A673 (cell line): ENCODE measurements around the gene ZNF844. TPM values are rescaled to one million over a fixed set of nuclear protein-coding genes. Genes with fewer than 3 reads are reported as not detected.

Experiments
- BruUV-seq: library from RNA; stranded (reverse); fragments of 400-500 nt; replicated peaks from 2 replicates; lab custom pipeline; 2021; lab: Mats Ljungman, UMichigan
- CTCF ChIA-PET: fragments of 300-600 bp; sonication (Branson Sonifier 250); formaldehyde crosslinking; loops from one replicate; lab custom pipeline; 2022; ENCODE audit warnings: antibody characterized with exemption; lab: Charles Lee
- POLR2A ChIA-PET: fragments of 300-600 bp; sonication (Branson Sonifier 250); formaldehyde crosslinking; loops from one replicate; lab custom pipeline; 2022; ENCODE audit warnings: antibody characterized with exemption; ENCODE audit not compliant: low non-redundant PET; lab: Charles Lee
- DNase-seq: peaks from one replicate; pipeline ENCODE4 v3.0.0-alpha.2; 2015; ENCODE audit warnings: low spot score
- H3K27ac ChIP-seq: fragments of 200-600 bp; sonication (generic); 2 replicates; pipeline ENCODE4 v1.5.1; 2016; ENCODE audit warnings: mixed run types, low read depth, mild to moderate bottlenecking, mixed read lengths, antibody characterized with exemption, low read length; ENCODE audit not compliant: poor library complexity, severe bottlenecking
- H3K27me3 ChIP-seq: fragments of 200-600 bp; sonication (generic); replicated peaks from 2 replicates; pipeline ENCODE4 v1.6.1; 2017; ENCODE audit warnings: mixed run types, low read depth, mild to moderate bottlenecking, mixed read lengths, antibody characterized with exemption, low read length; ENCODE audit not compliant: insufficient read depth, poor library complexity
- H3K36me3 ChIP-seq: fragments of 200-600 bp; sonication (generic); 2 replicates; pipeline ENCODE4 v1.6.1; 2016; ENCODE audit warnings: mixed run types, mild to moderate bottlenecking, mixed read lengths, antibody characterized with exemption, low read length; ENCODE audit not compliant: insufficient read depth, poor library complexity, severe bottlenecking
- H3K4me1 ChIP-seq: fragments of 200-600 bp; sonication (generic); 2 replicates; pipeline ENCODE4 v1.6.1; 2017; ENCODE audit warnings: mixed run types, mild to moderate bottlenecking, mixed read lengths, antibody characterized with exemption, low read length; ENCODE audit not compliant: insufficient read depth, poor library complexity, severe bottlenecking
- H3K4me3 ChIP-seq: fragments of 200-600 bp; sonication (generic); 2 replicates; pipeline ENCODE4 v1.5.1; 2016; ENCODE audit warnings: low read depth, mixed run types, mild to moderate bottlenecking, mixed read lengths, low read length; ENCODE audit not compliant: poor library complexity, severe bottlenecking
- H3K9me3 ChIP-seq: fragments of 200-600 bp; sonication (generic); 2 replicates; pipeline ENCODE4 v1.6.1; 2016; ENCODE audit warnings: mixed run types, low read depth, mild to moderate bottlenecking, mixed read lengths, antibody characterized with exemption, low read length; ENCODE audit not compliant: poor library complexity, severe bottlenecking
- EZH2 ChIP-seq: fragments of 200-600 bp; sonication (generic); IDR thresholded peaks from 2 replicates; pipeline ENCODE4 v1.6.1; 2017; ENCODE audit warnings: borderline replicate concordance, low read depth, mild to moderate bottlenecking, mixed read lengths, antibody characterized with exemption, low read length; ENCODE audit not compliant: poor library complexity, severe bottlenecking
- intact Hi-C: fragments of 100-400 bp; cut with micrococcal nuclease; formaldehyde crosslinking; loops from one replicate; pipeline ENCODE4 v1.10.0; 2022; ENCODE audit not compliant: unreplicated experiment
- total RNA-seq: library from RNA; stranded (reverse); gene quantifications from 2 replicates; pipeline ENCODE4 v1.2.3, GENCODE V29; 2021
- TF ChIP-seq, protein P1 (sequence below): fragments of 300-800, 200-600 bp; sonication (generic); conservative IDR thresholded peaks from 2 replicates; pipeline ENCODE4 v1.5.1; 2017; ENCODE audit warnings: low read depth, mild to moderate bottlenecking, antibody characterized with exemption, low read length, moderate library complexity, mixed read lengths

ZNF844 gene
- total RNA-seq, 1 experiment from 2014 or later = 1.5 TPM

DNA sequence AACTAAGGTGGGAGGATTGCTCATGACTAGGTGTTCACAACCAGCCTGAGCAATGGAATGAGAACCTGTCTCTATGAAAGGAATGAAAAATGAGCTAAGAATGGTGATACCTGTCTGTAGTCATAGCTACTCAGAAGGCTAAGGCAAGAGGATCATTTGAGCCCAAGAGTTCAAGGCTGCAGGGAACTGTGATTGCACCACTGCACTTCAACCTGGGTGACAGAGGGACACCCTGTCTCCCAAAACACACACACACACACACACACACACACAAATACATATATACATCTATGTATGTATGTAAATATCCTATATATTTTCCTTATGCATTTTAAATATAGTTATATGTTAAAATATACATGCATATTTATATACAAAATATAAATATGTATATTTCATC lies 21.6 kb upstream of the ZNF844 start:
- peaks cover 43% of the 10 kb centered on the region for H3K9me3 ChIP-seq
- CTCF ChIA-PET = no interaction called here
- no peak overlapping the region for H3K27ac ChIP-seq
- DNase-seq = no peak
- H3K27me3 ChIP-seq = no peaks in the 10 kb centered on the region
- BruUV-seq = no TSS peak
- H3K4me1 ChIP-seq = no peaks in the 10 kb centered on the region
- TF ChIP-seq, protein P1, sequence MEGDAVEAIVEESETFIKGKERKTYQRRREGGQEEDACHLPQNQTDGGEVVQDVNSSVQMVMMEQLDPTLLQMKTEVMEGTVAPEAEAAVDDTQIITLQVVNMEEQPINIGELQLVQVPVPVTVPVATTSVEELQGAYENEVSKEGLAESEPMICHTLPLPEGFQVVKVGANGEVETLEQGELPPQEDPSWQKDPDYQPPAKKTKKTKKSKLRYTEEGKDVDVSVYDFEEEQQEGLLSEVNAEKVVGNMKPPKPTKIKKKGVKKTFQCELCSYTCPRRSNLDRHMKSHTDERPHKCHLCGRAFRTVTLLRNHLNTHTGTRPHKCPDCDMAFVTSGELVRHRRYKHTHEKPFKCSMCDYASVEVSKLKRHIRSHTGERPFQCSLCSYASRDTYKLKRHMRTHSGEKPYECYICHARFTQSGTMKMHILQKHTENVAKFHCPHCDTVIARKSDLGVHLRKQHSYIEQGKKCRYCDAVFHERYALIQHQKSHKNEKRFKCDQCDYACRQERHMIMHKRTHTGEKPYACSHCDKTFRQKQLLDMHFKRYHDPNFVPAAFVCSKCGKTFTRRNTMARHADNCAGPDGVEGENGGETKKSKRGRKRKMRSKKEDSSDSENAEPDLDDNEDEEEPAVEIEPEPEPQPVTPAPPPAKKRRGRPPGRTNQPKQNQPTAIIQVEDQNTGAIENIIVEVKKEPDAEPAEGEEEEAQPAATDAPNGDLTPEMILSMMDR = no peak
- no peak for TF ChIP-seq EZH2
- POLR2A ChIA-PET = no interaction called here
- no peaks in the 10 kb centered on the region for H3K36me3 ChIP-seq
- H3K4me3 ChIP-seq = no peak overlapping the region
- intact Hi-C loops = no loop called here

DNA sequence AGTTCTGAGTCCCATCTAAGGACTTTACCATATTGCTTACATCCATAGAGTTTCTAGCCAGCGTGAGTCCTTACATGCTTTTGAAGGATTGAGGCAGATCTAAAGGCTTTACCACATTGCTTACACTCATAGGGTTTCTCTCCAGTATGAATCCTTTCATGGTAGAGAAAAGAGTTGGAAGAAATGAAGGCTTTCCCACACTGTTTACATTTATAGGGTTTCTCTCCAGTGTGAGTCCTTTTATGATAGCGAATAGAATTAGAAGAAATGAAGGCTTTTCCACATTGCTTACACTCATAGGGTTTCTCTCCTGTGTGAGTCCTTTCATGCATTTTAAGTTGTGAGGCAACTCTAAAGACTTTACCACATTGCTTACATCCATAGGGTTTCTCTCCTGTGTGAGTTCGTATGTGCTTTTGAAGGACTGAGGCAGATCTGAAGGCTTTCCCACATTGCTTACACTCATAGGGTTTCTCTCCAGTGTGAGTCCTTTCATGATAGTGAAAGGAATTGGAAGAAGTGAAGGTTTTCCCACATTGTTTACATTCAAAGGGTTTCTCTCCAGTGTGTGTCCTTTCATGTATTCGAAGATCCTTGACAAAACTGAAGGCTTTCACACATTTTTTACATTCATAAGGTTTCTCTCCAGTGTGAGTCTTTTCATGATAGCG lies 20.6 kb upstream of the ZNF844 start:
- POLR2A ChIA-PET = no interaction called here
- BruUV-seq = no TSS peak

DNA sequence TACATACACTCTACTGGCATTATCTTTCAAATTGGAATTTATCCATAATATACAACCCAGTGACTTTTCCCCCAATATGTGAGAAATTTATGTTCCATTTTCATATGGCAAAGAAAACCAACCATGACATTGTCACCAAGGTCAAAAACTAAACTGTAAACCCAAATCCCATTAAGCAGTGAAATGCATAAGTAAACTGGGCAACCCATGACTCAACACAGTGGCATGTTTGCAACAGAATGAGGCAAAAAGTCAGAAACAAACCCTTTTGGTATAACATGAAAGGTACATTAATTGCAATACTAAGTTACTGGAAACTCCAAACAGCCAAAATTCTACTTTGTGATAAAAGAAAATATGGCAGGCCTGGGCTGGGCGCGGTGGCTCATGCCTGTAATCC lies 16.7 kb upstream of the ZNF844 start:
- Histone ChIP-seq H3K4me1 (no peaks in the 10 kb centered on the region), H3K4me3 (no peak overlapping the region), H3K27me3 (no peaks in the 10 kb centered on the region), H3K9me3 (peaks cover 35% of the 10 kb centered on the region), H3K27ac (no peak overlapping the region), H3K36me3 (no peaks in the 10 kb centered on the region)
- ChIA-PET CTCF (interaction anchor here (0.7 kb wide), 1 partner anchor 161 kb away, joined by 3 read pairs; no protein-coding TSS in a partner anchor), POLR2A (no interaction called here)
- intact Hi-C loops = no loop called here
- DNase-seq = no peak
- TF ChIP-seq, protein P1 = no peak
- TF ChIP-seq EZH2 = no peak
- no TSS peak for BruUV-seq

More for the DNA sequence above, 20.6 kb upstream of the ZNF844 start:
- no peak for DNase-seq
- CTCF ChIA-PET = no interaction called here
- Histone ChIP-seq H3K27ac (no peak overlapping the region), H3K4me1 (no peaks in the 10 kb centered on the region), H3K36me3 (no peaks in the 10 kb centered on the region), H3K27me3 (no peaks in the 10 kb centered on the region), H3K4me3 (no peak overlapping the region), H3K9me3 (peaks cover 46% of the 10 kb centered on the region)
- TF ChIP-seq, protein P1 = no peak
- no peak for TF ChIP-seq EZH2
- intact Hi-C loops = no loop called here
